Upper lobe of left lung (tissue), 6 donors: Measurements from ENCODE around the gene GPR42. TPM values are rescaled to one million over a fixed set of nuclear protein-coding genes. Genes with fewer than 3 reads are reported as not detected.

Source experiments
- ATAC-seq, 2 donors: fragments of 200-7000 bp; cut with Tn5 transposase; one replicate each; pipeline ENCODE4 v1.9.1; 2022; ENCODE audit warnings: mild to moderate bottlenecking in 2 of 2, moderate library complexity in 2 of 2; ENCODE audit not compliant: low FRiP score in 2 of 2
- DNase-seq, 2 donors: peaks; one replicate each; pipeline ENCODE4 v3.0.0-alpha.2; 2019 to 2020
- H3K27ac ChIP-seq, 4 donors: fragments of 200-600 bp; sonication (generic); one replicate each; pipeline ENCODE4 v1.5.1; 2016 to 2019
- H3K27me3 ChIP-seq, 4 donors: fragments of 200-600 bp; sonication (generic); one replicate each; pipeline ENCODE4 v1.5.1; 2017 to 2019
- H3K36me3 ChIP-seq, 4 donors: fragments of 200-600 bp; sonication (generic); one replicate each; pipeline ENCODE4 v1.5.1; 2016 to 2019
- H3K4me1 ChIP-seq, 4 donors: fragments of 200-600 bp; sonication (generic); one replicate each; pipeline ENCODE4 v1.5.1; 2018 to 2019
- H3K4me3 ChIP-seq, 4 donors: fragments of 200-600 bp; sonication (generic); one replicate each; pipeline ENCODE4 v1.5.1; 2017 to 2019; ENCODE audit warnings: mild to moderate bottlenecking in 2 of 4, moderate library complexity in 1 of 4
- H3K9me3 ChIP-seq, 4 donors: fragments of 200-600 bp; sonication (generic); one replicate each; pipeline ENCODE4 v1.5.1; 2018 to 2019
- EP300 ChIP-seq, 4 donors: sonication (generic); formaldehyde crosslinking; IDR thresholded peaks; one replicate each; pipeline ENCODE4 v1.5.1; 2017; ENCODE audit warnings: antibody characterized with exemption in 4 of 4, control low read depth in 2 of 4
- POLR2A ChIP-seq, 4 donors: fragments of 450-650 bp; IDR thresholded peaks; one replicate each; pipeline ENCODE4 v1.5.1; 2016 to 2017; ENCODE audit warnings: antibody characterized with exemption in 4 of 4, mild to moderate bottlenecking in 2 of 4
- POLR2AphosphoS5 ChIP-seq, 2 donors: sonication (generic); formaldehyde crosslinking; IDR thresholded peaks; one replicate each; pipeline ENCODE4 v1.5.1; 2017; ENCODE audit warnings: antibody characterized with exemption in 2 of 2
- WGBS, 2 donors: methylation state at CpG; one replicate each; pipeline ENCODE4 v1.1.5; 2017 to 2018; 5-methylcytosine and 5-hydroxymethylcytosine counted together
- total RNA-seq, 6 donors: library from RNA; depleted of rRNA in 4 of 6; stranded (reverse); fragments of >200 nt in 4 of 6; gene quantifications; one replicate each; pipeline versions ENCODE4 v1.1.0 to v1.2.1, GENCODE V29; 2016 to 2021
- TF ChIP-seq, protein P1 (sequence below), 6 experiments: fragments of 450-650 bp in 4 of 6; fragments of 200-600 bp in 2 of 6; sonication (generic) in 2 of 6; IDR thresholded peaks; one replicate each; pipeline ENCODE4 v1.5.1; 2016 to 2019; ENCODE audit warnings: antibody characterized with exemption in 6 of 6
- donor health status: DM: no; HTN: no; CAD: no; lungs with moderate emphysema.
- donor health status: DM: no; HTN: yes; CAD: no; lungs with severe emphysema.

Gene GPR42
- total RNA-seq, 6 donors from 2014 or later: 0.14 to 0.17 TPM; not detected in 4

DNA sequence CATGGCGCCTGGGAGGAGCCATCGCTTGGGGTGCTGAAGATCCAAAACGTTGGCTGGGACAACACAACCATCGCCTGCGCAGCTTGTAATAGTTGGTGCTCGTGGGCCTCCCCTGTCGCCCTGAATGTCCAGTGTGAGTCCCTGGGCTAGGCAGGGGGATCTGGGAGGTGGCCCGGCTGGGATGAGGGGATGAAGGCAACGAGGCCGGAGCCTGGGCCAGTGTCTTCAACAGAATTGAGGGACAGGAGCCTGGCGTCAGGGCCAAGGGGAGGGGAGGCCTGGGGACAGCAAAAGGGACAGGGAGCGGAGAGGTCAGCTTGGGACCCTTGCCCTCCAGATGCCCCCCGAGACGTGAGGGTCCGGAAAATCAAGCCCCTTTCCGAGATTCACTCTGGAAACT lies 29.9 kb upstream of the GPR42 start:
- no peak for DNase-seq
- ATAC-seq: no peak
- H3K27ac ChIP-seq: no peak overlapping the region
- no peaks in the 10 kb centered on the region for H3K9me3 ChIP-seq
- 87 to 91% methylated on average over 8 to 16 of the region's 16 CpGs for WGBS, 2 donors
- H3K27me3 ChIP-seq: no peaks in the 10 kb centered on the region
- H3K4me3 ChIP-seq: no peak overlapping the region
- TF ChIP-seq POLR2AphosphoS5 (IDR thresholded peaks at IDR 0.05) (no peak), EP300 (IDR thresholded peaks at IDR 0.05) (no peak), POLR2A (IDR thresholded peaks at IDR 0.05) (no peak)
- TF ChIP-seq, protein P1, sequence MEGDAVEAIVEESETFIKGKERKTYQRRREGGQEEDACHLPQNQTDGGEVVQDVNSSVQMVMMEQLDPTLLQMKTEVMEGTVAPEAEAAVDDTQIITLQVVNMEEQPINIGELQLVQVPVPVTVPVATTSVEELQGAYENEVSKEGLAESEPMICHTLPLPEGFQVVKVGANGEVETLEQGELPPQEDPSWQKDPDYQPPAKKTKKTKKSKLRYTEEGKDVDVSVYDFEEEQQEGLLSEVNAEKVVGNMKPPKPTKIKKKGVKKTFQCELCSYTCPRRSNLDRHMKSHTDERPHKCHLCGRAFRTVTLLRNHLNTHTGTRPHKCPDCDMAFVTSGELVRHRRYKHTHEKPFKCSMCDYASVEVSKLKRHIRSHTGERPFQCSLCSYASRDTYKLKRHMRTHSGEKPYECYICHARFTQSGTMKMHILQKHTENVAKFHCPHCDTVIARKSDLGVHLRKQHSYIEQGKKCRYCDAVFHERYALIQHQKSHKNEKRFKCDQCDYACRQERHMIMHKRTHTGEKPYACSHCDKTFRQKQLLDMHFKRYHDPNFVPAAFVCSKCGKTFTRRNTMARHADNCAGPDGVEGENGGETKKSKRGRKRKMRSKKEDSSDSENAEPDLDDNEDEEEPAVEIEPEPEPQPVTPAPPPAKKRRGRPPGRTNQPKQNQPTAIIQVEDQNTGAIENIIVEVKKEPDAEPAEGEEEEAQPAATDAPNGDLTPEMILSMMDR (IDR thresholded peaks at IDR 0.05): no peak
- no peaks in the 10 kb centered on the region for H3K36me3 ChIP-seq
- no peaks in the 10 kb centered on the region for H3K4me1 ChIP-seq

DNA sequence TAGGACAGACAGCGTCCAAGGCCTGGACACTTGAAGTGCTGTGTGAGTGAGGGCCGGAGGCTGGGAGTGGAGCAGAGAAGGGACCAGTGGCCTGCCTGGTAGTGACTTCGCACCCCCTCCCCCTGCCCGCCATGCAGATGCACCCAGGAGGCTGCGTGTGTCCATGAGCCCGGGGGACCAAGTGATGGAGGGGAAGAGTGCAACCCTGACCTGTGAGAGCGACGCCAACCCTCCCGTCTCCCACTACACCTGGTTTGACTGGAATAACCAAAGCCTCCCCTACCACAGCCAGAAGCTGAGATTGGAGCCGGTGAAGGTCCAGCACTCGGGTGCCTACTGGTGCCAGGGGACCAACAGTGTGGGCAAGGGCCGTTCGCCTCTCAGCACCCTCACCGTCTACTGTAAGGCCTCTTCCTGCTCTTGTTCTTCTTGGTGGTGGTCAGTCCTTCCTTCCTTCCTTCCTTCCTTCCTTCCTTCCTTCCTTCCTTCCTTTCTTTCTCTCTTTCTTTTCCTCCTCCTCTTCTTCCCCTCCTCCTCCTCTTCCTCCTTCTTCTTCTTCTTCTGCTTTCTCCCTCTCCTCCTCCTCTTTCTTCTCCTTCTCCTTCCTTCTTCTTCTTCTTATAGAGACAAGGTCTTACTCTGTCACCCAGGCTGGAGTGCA lies 29.2 kb upstream of the GPR42 start:
- H3K27me3 ChIP-seq: no peaks in the 10 kb centered on the region
- no peaks in the 10 kb centered on the region for H3K9me3 ChIP-seq
- WGBS, 2 donors: 91% methylated on average over 14 of the region's 14 CpGs
- H3K27ac ChIP-seq: no peak overlapping the region
- H3K4me3 ChIP-seq: no peak overlapping the region
- no peak for ATAC-seq
- H3K36me3 ChIP-seq: no peaks in the 10 kb centered on the region
- DNase-seq: no peak
- H3K4me1 ChIP-seq: peaks cover 0 to 7% (median 3%) of the 10 kb centered on the region in 4 donors
- TF ChIP-seq EP300 (IDR thresholded peaks at IDR 0.05) (no peak), POLR2AphosphoS5 (IDR thresholded peaks at IDR 0.05) (no peak), POLR2A (IDR thresholded peaks at IDR 0.05) (no peak)
- TF ChIP-seq, protein P1 (IDR thresholded peaks at IDR 0.05): no peak

DNA sequence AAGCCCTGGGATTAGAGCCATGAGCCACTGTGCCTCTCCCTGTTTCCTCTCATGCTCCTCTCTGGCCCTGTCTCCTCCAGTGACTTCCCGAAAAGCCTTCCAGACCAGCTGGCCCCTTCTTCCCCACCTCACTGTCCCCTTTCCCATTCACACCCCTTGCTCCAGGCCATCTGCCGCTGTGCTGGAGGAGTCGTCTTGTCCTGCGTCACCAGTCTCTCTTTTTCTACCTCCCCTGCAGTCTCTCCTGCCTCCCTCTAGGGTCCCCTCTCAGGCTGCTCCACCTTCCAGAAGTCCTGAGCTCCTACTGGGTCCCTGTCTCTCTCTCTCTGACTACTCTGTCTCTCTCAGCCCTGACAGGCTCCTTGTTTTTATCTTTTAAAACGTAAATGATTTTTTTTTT lies 28.4 kb upstream of the GPR42 start:
- Histone ChIP-seq H3K27ac (no peak overlapping the region), H3K4me1 (peaks cover 0 to 14% (median 9%) of the 10 kb centered on the region in 4 donors), H3K36me3 (no peaks in the 10 kb centered on the region), H3K27me3 (no peaks in the 10 kb centered on the region), H3K4me3 (no peak overlapping the region), H3K9me3 (no peaks in the 10 kb centered on the region)
- 82% methylated on average over 5 of the region's 5 CpGs for WGBS, 2 donors
- ATAC-seq (no peak), DNase-seq (no peak)
- no peak for TF ChIP-seq POLR2AphosphoS5 (IDR thresholded peaks at IDR 0.05)
- no peak for TF ChIP-seq EP300 (IDR thresholded peaks at IDR 0.05)
- TF ChIP-seq, protein P1 (IDR thresholded peaks at IDR 0.05): no peak
- TF ChIP-seq POLR2A (IDR thresholded peaks at IDR 0.05): no peak

DNA sequence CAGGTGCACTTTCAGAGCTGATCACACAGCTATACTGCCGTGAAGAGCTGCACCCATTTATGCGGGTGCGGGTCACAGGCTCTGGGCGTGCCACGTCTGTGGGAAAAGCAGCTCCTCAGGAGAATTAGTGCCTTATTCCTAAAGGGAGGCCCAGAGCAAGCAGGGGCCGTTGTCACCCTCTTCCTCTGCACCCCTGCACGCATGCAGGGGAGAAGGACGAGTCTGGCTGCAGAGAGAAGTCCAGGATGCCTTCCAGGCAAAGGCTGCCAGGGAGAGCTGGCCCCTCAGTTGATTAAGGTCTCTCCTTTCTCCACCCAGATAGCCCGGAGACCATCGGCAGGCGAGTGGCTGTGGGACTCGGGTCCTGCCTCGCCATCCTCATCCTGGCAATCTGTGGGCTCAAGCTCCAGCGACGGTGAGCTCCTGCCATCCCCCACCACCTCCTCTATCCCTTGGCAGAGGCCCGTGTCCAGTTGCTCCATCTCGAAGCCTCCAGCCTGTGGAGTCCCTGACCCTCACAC lies 26.3 kb upstream of the GPR42 start:
- ATAC-seq (no peak), DNase-seq (peak in 1 of 2 donors; percentile 13)
- Histone ChIP-seq H3K9me3 (no peaks in the 10 kb centered on the region), H3K27ac (no peak overlapping the region), H3K4me1 (peaks cover 0 to 18% (median 11%) of the 10 kb centered on the region in 4 donors), H3K27me3 (no peaks in the 10 kb centered on the region), H3K4me3 (no peak overlapping the region), H3K36me3 (no peaks in the 10 kb centered on the region)
- no peak for TF ChIP-seq EP300 (IDR thresholded peaks at IDR 0.05)
- WGBS, 2 donors: 86 to 92% methylated on average over 15 to 17 of the region's 17 CpGs

DNA sequence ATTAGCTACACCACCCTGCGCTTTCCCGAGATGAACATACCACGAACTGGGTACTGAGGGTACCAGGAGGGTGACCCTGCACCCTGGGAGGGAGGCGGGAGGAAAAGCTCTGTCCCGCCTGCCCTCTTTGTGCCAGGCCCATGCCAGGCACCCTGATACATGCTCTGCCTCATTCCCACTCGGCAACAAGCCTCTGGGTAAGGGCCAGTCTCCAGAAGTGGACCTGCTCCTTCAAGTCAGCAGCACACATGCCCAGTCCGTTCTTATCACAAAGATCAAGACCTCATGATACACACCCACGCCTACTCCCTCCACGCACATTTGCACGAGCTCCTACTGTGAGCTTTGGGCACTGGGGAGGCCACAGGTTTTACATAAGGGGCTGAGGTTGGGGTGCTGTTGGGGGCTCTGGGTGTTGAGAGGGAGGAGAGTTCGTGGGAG lies 25.2 kb upstream of the GPR42 start:
- Histone ChIP-seq H3K27me3 (no peaks in the 10 kb centered on the region), H3K36me3 (no peaks in the 10 kb centered on the region), H3K27ac (no peak overlapping the region), H3K4me1 (peaks cover 0 to 18% (median 11%) of the 10 kb centered on the region in 4 donors), H3K9me3 (no peaks in the 10 kb centered on the region), H3K4me3 (no peak overlapping the region)
- no peak for ATAC-seq
- 77 to 85% methylated on average over 9 to 11 of the region's 11 CpGs for WGBS, 2 donors
- no peak for DNase-seq
- TF ChIP-seq EP300 (IDR thresholded peaks at IDR 0.05): no peak
- TF ChIP-seq, protein P1 (IDR thresholded peaks at IDR 0.05): no peak
- TF ChIP-seq POLR2A (IDR thresholded peaks at IDR 0.05): no peak
- TF ChIP-seq POLR2AphosphoS5 (IDR thresholded peaks at IDR 0.05): no peak
